K562 (cell line): ENCODE measurements around the gene XPOT.

Experiments
- CEBPB ChIP-seq: fragments of 450-650 bp; IDR thresholded peaks from 2 replicates; pipeline ENCODE4 v1.6.1; 2016; ENCODE audit warnings: missing genetic modification characterization, missing compliant biosample characterization
- CREB1 ChIP-seq, 2 experiments: sonication (generic) in 1 of 2; formaldehyde crosslinking in 1 of 2; IDR thresholded peaks; 2 replicates each; pipeline versions ENCODE4 v1.6.1 to v1.8.0; 2012 to 2022; ENCODE audit warnings: inconsistent platforms in 1 of 2, mild to moderate bottlenecking in 1 of 2, missing genetic modification reagents in 1 of 2, moderate library complexity in 1 of 2
- MAFG ChIP-seq: fragments of 450-650 bp; conservative IDR thresholded peaks from 2 replicates; pipeline ENCODE4 v1.6.1; 2016; ENCODE audit warnings: missing genetic modification characterization, missing compliant biosample characterization
- MYC ChIP-seq, 2 experiments: fragments of 250-450 bp in 1 of 2; sonication (Bioruptor Pico) in 1 of 2; IDR thresholded peaks; 2 replicates each; pipeline versions ENCODE4 v1.5.1 to v1.6.1; 2012 to 2021; ENCODE audit warnings: low read depth in 2 of 2, borderline replicate concordance in 1 of 2, improper control_type of control experiment in 1 of 2, low read length in 1 of 2, mild to moderate bottlenecking in 1 of 2, moderate library complexity in 1 of 2
- TAF7 ChIP-seq: fragments of 450-650 bp; IDR thresholded peaks from 2 replicates; pipeline ENCODE4 v1.6.1; 2016; ENCODE audit warnings: missing genetic modification characterization, missing compliant biosample characterization
- TF ChIP-seq, protein P1 (sequence below), 3 experiments: IDR thresholded peaks in 2 of 3; conservative IDR thresholded peaks in 1 of 3; 2 replicates each; pipeline ENCODE4 v1.5.1; 2011 to 2012; ENCODE audit warnings: low read length in 3 of 3, mild to moderate bottlenecking in 3 of 3, control low read depth in 2 of 3, improper control_type of control experiment in 1 of 3, inconsistent platforms in 1 of 3, low read depth in 1 of 3, mixed read lengths in 1 of 3, moderate library complexity in 1 of 3; ENCODE audit not compliant: insufficient read depth in 2 of 3

- TF ChIP-seq MYC (IDR thresholded peaks at IDR 0.05; ENCODE audit: low read depth, low read length): no peak
- TF ChIP-seq MYC (CRISPR knock-in tag; IDR thresholded peaks at IDR 0.05; ENCODE audit: borderline replicate concordance, low read depth): no peak
- no peak for TF ChIP-seq CREB1 (IDR thresholded peaks at IDR 0.05)
- TF ChIP-seq CREB1 (CRISPR knock-in tag; IDR thresholded peaks at IDR 0.05): no peak
- TF ChIP-seq, protein P1, sequence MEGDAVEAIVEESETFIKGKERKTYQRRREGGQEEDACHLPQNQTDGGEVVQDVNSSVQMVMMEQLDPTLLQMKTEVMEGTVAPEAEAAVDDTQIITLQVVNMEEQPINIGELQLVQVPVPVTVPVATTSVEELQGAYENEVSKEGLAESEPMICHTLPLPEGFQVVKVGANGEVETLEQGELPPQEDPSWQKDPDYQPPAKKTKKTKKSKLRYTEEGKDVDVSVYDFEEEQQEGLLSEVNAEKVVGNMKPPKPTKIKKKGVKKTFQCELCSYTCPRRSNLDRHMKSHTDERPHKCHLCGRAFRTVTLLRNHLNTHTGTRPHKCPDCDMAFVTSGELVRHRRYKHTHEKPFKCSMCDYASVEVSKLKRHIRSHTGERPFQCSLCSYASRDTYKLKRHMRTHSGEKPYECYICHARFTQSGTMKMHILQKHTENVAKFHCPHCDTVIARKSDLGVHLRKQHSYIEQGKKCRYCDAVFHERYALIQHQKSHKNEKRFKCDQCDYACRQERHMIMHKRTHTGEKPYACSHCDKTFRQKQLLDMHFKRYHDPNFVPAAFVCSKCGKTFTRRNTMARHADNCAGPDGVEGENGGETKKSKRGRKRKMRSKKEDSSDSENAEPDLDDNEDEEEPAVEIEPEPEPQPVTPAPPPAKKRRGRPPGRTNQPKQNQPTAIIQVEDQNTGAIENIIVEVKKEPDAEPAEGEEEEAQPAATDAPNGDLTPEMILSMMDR (IDR thresholded peaks at IDR 0.05 in 2 of 3, conservative IDR thresholded peaks at IDR 0.05 in 1 of 3; ENCODE audit: insufficient read depth in 2 of 3, low read depth in 1 of 3, low read length in 3 of 3): no peak
- no peak for TF ChIP-seq CEBPB (tag)
- no peak for TF ChIP-seq TAF7
- no peak for TF ChIP-seq MAFG (tag)
Measured at GRCh38 chr12:64385468-64385867, 18.7 kb upstream of the XPOT start.
